HCT116 (cell line): ENCODE data around the gene PPP2R5A. TPM values are rescaled to one million over a fixed set of nuclear protein-coding genes. Genes with fewer than 3 reads are reported as not detected.

Experiments
- ATAC-seq: fragments of 200-7000 bp; cut with Tn5 transposase; 2 replicates; pipeline ENCODE4 v1.9.1; 2020; ENCODE audit warnings: mild to moderate bottlenecking, moderate library complexity
- BruUV-seq: library from RNA; stranded (reverse); fragments of 400-500 nt; replicated peaks from 2 replicates; lab custom pipeline; 2021; lab: Mats Ljungman, UMichigan
- CTCF ChIA-PET: fragments of 300-600 bp; sonication (Branson Sonifier 250); formaldehyde crosslinking; loops from one replicate; lab custom pipeline; 2021; ENCODE audit warnings: antibody characterized with exemption; lab: Charles Lee
- POLR2A ChIA-PET: fragments of 300-600, 350-600 bp; sonication (Branson Sonifier 250); formaldehyde crosslinking; loops from one replicate; lab custom pipeline; 2021; ENCODE audit warnings: antibody characterized with exemption; lab: Charles Lee
- RAD21 ChIA-PET, 2 experiments: fragments of 300-600 bp; sonication (Branson Sonifier 250); formaldehyde crosslinking; loops; one replicate each; lab custom pipeline; 2023; ENCODE audit warnings: low total read pairs in 2 of 2; ENCODE audit not compliant: uncharacterized antibody in 2 of 2, unreplicated experiment in 2 of 2, low non-redundant PET in 1 of 2; lab: Charles Lee
- DNase-seq: peaks from one replicate; pipeline ENCODE4 v3.0.0-alpha.2; 2010; ENCODE audit warnings: low read depth, low spot score
- H2AFZ ChIP-seq: fragments of 200-600 bp; shearing (Covaris generic), sonication (generic); 2 replicates; pipeline ENCODE4 v1.6.1; 2017; ENCODE audit warnings: low read depth, mixed run types, mixed read lengths, antibody characterized with exemption, low read length; ENCODE audit not compliant: poor library complexity, severe bottlenecking
- H3K27ac ChIP-seq: 2 replicates; pipeline ENCODE4 v1.5.1; 2012; ENCODE audit warnings: low read depth, low read length
- H3K27me3 ChIP-seq: fragments of 200-600 bp; sonication (generic); 2 replicates; pipeline ENCODE4 v1.6.1; 2016; ENCODE audit warnings: mixed run types, low read length, mixed read lengths; ENCODE audit not compliant: insufficient read depth
- H3K36me3 ChIP-seq, 2 experiments: fragments of 200-500 bp in 1 of 2; fragments of 200-600 bp in 1 of 2; sonication (Bioruptor generic) in 1 of 2; sonication (generic) in 1 of 2; 2 replicates each; pipeline versions ENCODE4 v1.5.1 to v1.6.1; 2014 to 2016; ENCODE audit warnings: low read length in 2 of 2, inconsistent platforms in 1 of 2, mixed read lengths in 1 of 2, mixed run types in 1 of 2; ENCODE audit not compliant: insufficient read depth in 2 of 2, control insufficient read depth in 1 of 2
- H3K4me1 ChIP-seq, 2 experiments: fragments of 200-600 bp in 1 of 2; sonication (generic) in 1 of 2; 2 replicates each; pipeline versions ENCODE4 v1.5.1 to v1.6.1; 2012 to 2017; ENCODE audit warnings: low read length in 2 of 2, inconsistent platforms in 1 of 2, mild to moderate bottlenecking in 1 of 2, mixed read lengths in 1 of 2, mixed run types in 1 of 2, moderate library complexity in 1 of 2; ENCODE audit not compliant: insufficient read depth in 2 of 2, control insufficient read depth in 1 of 2
- H3K4me2 ChIP-seq: fragments of 200-600 bp; sonication (generic); 2 replicates; pipeline ENCODE4 v1.6.1; 2017; ENCODE audit warnings: mixed run types, low read length, mixed read lengths
- H3K4me3 ChIP-seq, 2 experiments: fragments of 200-600 bp in 1 of 2; sonication (generic) in 1 of 2; replicated peaks in 1 of 2; 2 replicates each; pipeline ENCODE4 v1.5.1; 2011 to 2016; ENCODE audit warnings: low read length in 2 of 2, control low read depth in 1 of 2, low read depth in 1 of 2, mild to moderate bottlenecking in 1 of 2, mixed read lengths in 1 of 2, mixed run types in 1 of 2
- H3K79me2 ChIP-seq: fragments of 200-600 bp; sonication (generic); 2 replicates; pipeline ENCODE4 v1.6.1; 2017; ENCODE audit warnings: mild to moderate bottlenecking, mixed run types, low read length, moderate library complexity, mixed read lengths; ENCODE audit not compliant: insufficient read depth
- H3K9ac ChIP-seq: fragments of 200-600 bp; sonication (generic); 2 replicates; pipeline ENCODE4 v1.6.1; 2016; ENCODE audit warnings: low read length, mixed read lengths
- H3K9me2 ChIP-seq: fragments of 200-600 bp; sonication (generic), shearing (Covaris generic); 2 replicates; pipeline ENCODE4 v1.6.1; 2017; ENCODE audit warnings: mixed run types, mild to moderate bottlenecking, moderate library complexity; ENCODE audit not compliant: insufficient read depth
- H3K9me3 ChIP-seq, 2 experiments: fragments of 200-500 bp in 1 of 2; fragments of 200-600 bp in 1 of 2; sonication (Bioruptor generic) in 1 of 2; sonication (generic) in 1 of 2; 2 replicates each; pipeline ENCODE4 v1.6.1; 2014 to 2017; ENCODE audit warnings: low read length in 2 of 2, mixed read lengths in 2 of 2, inconsistent platforms in 1 of 2, low read depth in 1 of 2, mild to moderate bottlenecking in 1 of 2, mixed run types in 1 of 2, moderate library complexity in 1 of 2; ENCODE audit not compliant: control insufficient read depth in 1 of 2, insufficient read depth in 1 of 2
- H4K20me1 ChIP-seq: fragments of 200-600 bp; sonication (generic), shearing (Covaris generic); 2 replicates; pipeline ENCODE4 v1.6.1; 2017; ENCODE audit warnings: mixed run types, mild to moderate bottlenecking, moderate library complexity; ENCODE audit not compliant: insufficient read depth
- CBX3 ChIP-seq: IDR thresholded peaks from 2 replicates; pipeline ENCODE4 v1.6.1; 2012; ENCODE audit warnings: low read depth
- CEBPB ChIP-seq: IDR thresholded peaks from 2 replicates; pipeline ENCODE4 v1.6.1; 2012; ENCODE audit warnings: low read depth
- ELF1 ChIP-seq: IDR thresholded peaks from 2 replicates; pipeline ENCODE4 v1.6.1; 2012; ENCODE audit warnings: low read depth, borderline replicate concordance
- EZH2phosphoT487 ChIP-seq: fragments of 200-600 bp; IDR thresholded peaks from 2 replicates; pipeline ENCODE4 v1.6.1; 2018; ENCODE audit warnings: antibody characterized with exemption, borderline replicate concordance
- FOSL1 ChIP-seq: IDR thresholded peaks from 2 replicates; pipeline ENCODE4 v1.6.1; 2012; ENCODE audit warnings: low read depth
- POLR2A ChIP-seq: IDR thresholded peaks from 2 replicates; pipeline ENCODE4 v1.7.0; 2011; ENCODE audit warnings: borderline replicate concordance; ENCODE audit not compliant: insufficient read depth, insufficient read length; ENCODE audit errors: extremely low read depth
- SIN3A ChIP-seq: IDR thresholded peaks from 2 replicates; pipeline ENCODE4 v1.6.1; 2012; ENCODE audit warnings: low read depth
- SP1 ChIP-seq: IDR thresholded peaks from 2 replicates; pipeline ENCODE4 v1.6.1; 2012; ENCODE audit warnings: low read depth
- YY1 ChIP-seq: IDR thresholded peaks from 2 replicates; pipeline ENCODE4 v1.6.1; 2011; ENCODE audit warnings: low read length, low read depth, moderate library complexity, mild to moderate bottlenecking; ENCODE audit not compliant: insufficient replicate concordance; ENCODE audit errors: extremely low read depth
- ZBTB33 ChIP-seq: IDR thresholded peaks from 2 replicates; pipeline ENCODE4 v1.6.1; 2011; ENCODE audit warnings: mild to moderate bottlenecking, low read length, moderate library complexity; ENCODE audit not compliant: insufficient replicate concordance; ENCODE audit errors: extremely low read depth
- intact Hi-C: fragments of 100-400 bp; cut with micrococcal nuclease; formaldehyde crosslinking; loops from 2 replicates; pipeline ENCODE4 v1.10.0; 2022
- total RNA-seq: library from RNA; stranded (reverse); gene quantifications from one replicate; pipeline ENCODE4 v1.2.1, GENCODE V29; 2021; ENCODE audit not compliant: unreplicated experiment
- TF ChIP-seq, protein P1 (sequence below): IDR thresholded peaks from 2 replicates; pipeline ENCODE4 v1.6.1; 2012
- TF ChIP-seq, protein P2 (sequence below): IDR thresholded peaks from 2 replicates; pipeline ENCODE4 v1.6.1; 2012

The PPP2R5A gene
- total RNA-seq, 1 experiment from 2014 or later: 33.1 TPM

DNA sequence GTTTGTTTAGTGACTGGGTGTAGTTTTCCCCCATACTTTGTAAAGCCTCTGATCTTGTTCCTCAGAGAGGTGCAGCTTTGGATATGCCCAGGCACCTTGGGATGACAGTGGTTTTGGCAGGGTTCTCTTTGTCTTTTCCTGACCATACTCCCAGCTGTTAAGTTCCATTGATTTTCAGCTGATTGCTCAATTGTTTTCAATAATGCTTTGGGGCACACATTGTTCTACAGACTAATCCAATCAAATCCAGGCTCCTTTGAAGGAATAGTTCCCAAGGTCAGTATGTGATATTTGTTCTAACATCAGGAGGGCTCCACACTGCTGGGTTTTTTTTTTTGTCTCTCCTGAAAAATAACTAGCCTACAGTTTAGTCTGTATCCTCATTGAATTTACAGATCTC, 24.8 kb downstream of the PPP2R5A start:
- TF ChIP-seq ELF1: no peak
- TF ChIP-seq, protein P1, sequence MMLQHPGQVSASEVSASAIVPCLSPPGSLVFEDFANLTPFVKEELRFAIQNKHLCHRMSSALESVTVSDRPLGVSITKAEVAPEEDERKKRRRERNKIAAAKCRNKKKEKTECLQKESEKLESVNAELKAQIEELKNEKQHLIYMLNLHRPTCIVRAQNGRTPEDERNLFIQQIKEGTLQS: no peak
- no peak for TF ChIP-seq ZBTB33
- TF ChIP-seq EZH2phosphoT487: no peak
- no peak for TF ChIP-seq SIN3A
- no peak for TF ChIP-seq YY1
- no peak for TF ChIP-seq FOSL1
- TF ChIP-seq POLR2A: no peak
- TF ChIP-seq, protein P2, sequence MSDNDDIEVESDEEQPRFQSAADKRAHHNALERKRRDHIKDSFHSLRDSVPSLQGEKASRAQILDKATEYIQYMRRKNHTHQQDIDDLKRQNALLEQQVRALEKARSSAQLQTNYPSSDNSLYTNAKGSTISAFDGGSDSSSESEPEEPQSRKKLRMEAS: no peak
- TF ChIP-seq CEBPB: no peak
- no peak for TF ChIP-seq SP1
- TF ChIP-seq CBX3: no peak
- Histone ChIP-seq H3K27ac (no peak overlapping the region; the same call in 1 of the 2 replicates), H3K4me2 (no peak overlapping the region), H3K9me2 (no peaks in the 10 kb centered on the region), H3K9me3 (no peaks in the 10 kb centered on the region), H3K27me3 (no peaks in the 10 kb centered on the region), H3K4me3 (no peak overlapping the region), H2AFZ (no peak overlapping the region), H4K20me1 (no peaks in the 10 kb centered on the region), H3K4me1 (peaks cover 9 to 20% of the 10 kb centered on the region in 2 experiments; a peak in 3 of 4 replicates), H3K36me3 (no peaks in the 10 kb centered on the region), H3K79me2 (peaks cover 60% of the 10 kb centered on the region), H3K9ac (no peak overlapping the region)
- BruUV-seq: TSS peak; percentile 5
- ATAC-seq: no peak
- ChIA-PET CTCF (interaction anchor here (2.6 kb wide), 1 partner anchor 239 kb away, joined by 8 read pairs; no protein-coding TSS in a partner anchor), POLR2A (no interaction called here), RAD21 (no interaction called here)
- intact Hi-C loops: loop anchor here (10.0 kb wide), 1 partner anchor 625 kb away; no protein-coding TSS in a partner anchor
- no peak for DNase-seq
